ENCODE results near the gene PRAC1. TPM values are rescaled to one million over a fixed set of nuclear protein-coding genes. Genes with fewer than 3 reads are reported as not detected.

PRAC1 gene
- total RNA-seq, 3 donors from 2014 or later (not counting 1 experiment from before 2014, with no cell fraction given), result not detected

GRCh38 chr17:48767263-48767774, 45.0 kb upstream of the PRAC1 start:
- peaks cover 2% of the 10 kb centered on the region for H3K27me3 ChIP-seq (ENCODE audit: control insufficient read depth, insufficient read depth, low read length)
- no peak overlapping the region for H3K27ac ChIP-seq (ENCODE audit: low read length)
- Mint-ChIP-seq H3K36me3 (no peaks in the 10 kb centered on the region), H3K27me3 (ENCODE audit: low read depth in 2 of 2) (peaks cover 19 to 28% of the 10 kb centered on the region in 2 donors), H3K4me3 (no peak overlapping the region), H3K4me1 (peaks cover 0 to 4% of the 10 kb centered on the region in 2 donors), H3K27ac (no peak overlapping the region), H3K9me3 (no peaks in the 10 kb centered on the region)
- TF ChIP-seq CTCF (IDR thresholded peaks at IDR 0.05), result no peak
- no peaks in the 10 kb centered on the region for H3K9me3 ChIP-seq (ENCODE audit: control insufficient read depth, insufficient read depth, low read length)
- WGBS (ENCODE audit: insufficient coverage), result 82% methylated on average over 4 of the region's 4 CpGs
- intact Hi-C loops (cut with micrococcal nuclease), result no loop called here
- no peaks in the 10 kb centered on the region for H3K4me1 ChIP-seq (ENCODE audit: control insufficient read depth, insufficient read depth, low read length)
- no peaks in the 10 kb centered on the region for H3K36me3 ChIP-seq (ENCODE audit: control insufficient read depth, insufficient read depth, low read length)
- no peak for ATAC-seq
- no peak overlapping the region for H3K4me3 ChIP-seq (ENCODE audit: low read length)
- DNase-seq, result no peak

DNA sequence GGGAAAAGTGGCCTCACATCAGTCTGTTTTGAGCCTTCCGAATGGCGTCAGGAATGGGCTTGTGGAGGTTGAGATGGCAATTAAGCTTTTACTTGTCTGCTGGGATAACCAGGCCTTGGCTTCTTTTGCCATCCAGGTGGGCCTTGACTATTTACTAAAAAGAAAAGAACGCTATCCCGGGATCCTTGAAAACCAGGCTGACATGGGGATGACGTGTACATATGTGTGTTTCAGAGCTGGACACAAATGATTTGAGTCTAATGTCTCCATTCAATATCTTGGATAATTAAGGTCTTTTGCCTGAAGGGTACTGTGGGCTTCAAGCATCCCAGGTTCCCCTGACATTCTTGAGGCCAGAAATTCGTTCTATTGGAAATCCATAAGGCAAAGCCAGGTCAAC, 38.8 kb upstream of the PRAC1 start:
- no peaks in the 10 kb centered on the region for H3K36me3 ChIP-seq (ENCODE audit: control insufficient read depth, insufficient read depth, low read length)
- no peak overlapping the region for H3K27ac ChIP-seq (ENCODE audit: low read length)
- intact Hi-C loops (cut with micrococcal nuclease), result no loop called here
- H3K9me3 Mint-ChIP-seq, result no peaks in the 10 kb centered on the region
- H3K27ac Mint-ChIP-seq, result no peak overlapping the region
- no peak overlapping the region for H3K4me3 Mint-ChIP-seq
- H3K27me3 ChIP-seq (ENCODE audit: control insufficient read depth, insufficient read depth, low read length), result peaks cover 7% of the 10 kb centered on the region
- H3K4me1 ChIP-seq (ENCODE audit: control insufficient read depth, insufficient read depth, low read length), result no peaks in the 10 kb centered on the region
- ATAC-seq (no peak), DNase-seq (no peak)
- no peaks in the 10 kb centered on the region for H3K9me3 ChIP-seq (ENCODE audit: control insufficient read depth, insufficient read depth, low read length)
- no peak overlapping the region for H3K4me3 ChIP-seq (ENCODE audit: low read length)
- WGBS (ENCODE audit: insufficient coverage), result 79% methylated on average over 6 of the region's 6 CpGs
- peaks cover 33 to 71% of the 10 kb centered on the region in 2 donors for H3K27me3 Mint-ChIP-seq (ENCODE audit: low read depth in 2 of 2)
- no peaks in the 10 kb centered on the region for H3K36me3 Mint-ChIP-seq
- TF ChIP-seq CTCF (IDR thresholded peaks at IDR 0.05), result no peak
- H3K4me1 Mint-ChIP-seq, result no peaks in the 10 kb centered on the region

DNA sequence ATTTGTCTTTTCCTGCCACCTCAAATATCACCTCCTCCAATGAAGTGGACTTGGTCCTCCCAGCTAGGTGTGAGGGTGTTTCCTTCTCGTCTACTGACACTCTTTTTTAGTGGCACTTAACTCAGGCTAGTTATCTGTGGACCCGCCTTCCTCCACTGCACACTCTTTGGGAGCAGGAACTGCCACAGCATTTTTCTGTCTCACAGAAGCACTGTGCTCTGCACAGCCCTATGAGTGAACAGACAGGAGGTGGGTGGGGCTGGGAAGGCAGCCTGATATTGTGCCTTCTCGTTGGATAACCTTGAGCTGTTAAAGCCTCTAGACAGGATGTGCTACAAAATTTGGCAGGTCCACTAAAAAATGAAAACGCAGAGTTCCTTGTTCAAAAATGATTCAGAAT, 38.1 kb upstream of the PRAC1 start:
- Histone ChIP-seq H3K9me3 (ENCODE audit: control insufficient read depth, insufficient read depth, low read length) (no peaks in the 10 kb centered on the region), H3K4me1 (ENCODE audit: control insufficient read depth, insufficient read depth, low read length) (no peaks in the 10 kb centered on the region), H3K36me3 (ENCODE audit: control insufficient read depth, insufficient read depth, low read length) (no peaks in the 10 kb centered on the region), H3K27ac (ENCODE audit: low read length) (no peak overlapping the region), H3K27me3 (ENCODE audit: control insufficient read depth, insufficient read depth, low read length) (peaks cover 12% of the 10 kb centered on the region), H3K4me3 (ENCODE audit: low read length) (no peak overlapping the region)
- Mint-ChIP-seq H3K27ac (no peak overlapping the region), H3K9me3 (no peaks in the 10 kb centered on the region), H3K36me3 (no peaks in the 10 kb centered on the region), H3K27me3 (ENCODE audit: low read depth in 2 of 2) (peaks cover 40 to 74% of the 10 kb centered on the region in 2 donors), H3K4me3 (no peak overlapping the region), H3K4me1 (no peaks in the 10 kb centered on the region)
- TF ChIP-seq CTCF (IDR thresholded peaks at IDR 0.05), result no peak
- DNase-seq, result no peak
- intact Hi-C loops (cut with micrococcal nuclease), result no loop called here
- WGBS (ENCODE audit: insufficient coverage), result 71% methylated on average over 4 of the region's 4 CpGs
- ATAC-seq, result no peak

- no peaks in the 10 kb centered on the region for H3K36me3 Mint-ChIP-seq
- no peaks in the 10 kb centered on the region for H3K9me3 Mint-ChIP-seq
- peaks cover 8% of the 10 kb centered on the region for H3K4me1 ChIP-seq (ENCODE audit: control insufficient read depth, insufficient read depth, low read length)
- intact Hi-C loops (cut with micrococcal nuclease), result loop anchor here (5.0 to 10.0 kb wide), 2 partner anchors 37 to 144 kb away; partner anchors contain the start of genes HOXB7, HOXB8, PRAC1 and PRAC2
- no peak overlapping the region for H3K4me3 ChIP-seq (ENCODE audit: low read length)
- H3K27me3 Mint-ChIP-seq (ENCODE audit: low read depth in 2 of 2), result peaks cover 47 to 75% of the 10 kb centered on the region in 2 donors
- DNase-seq (no peak), ATAC-seq (no peak)
- H3K27me3 ChIP-seq (ENCODE audit: control insufficient read depth, insufficient read depth, low read length), result peaks cover 22% of the 10 kb centered on the region
- H3K4me3 Mint-ChIP-seq, result no peak overlapping the region
- no peak overlapping the region for H3K27ac ChIP-seq (ENCODE audit: low read length)
- no peaks in the 10 kb centered on the region for H3K36me3 ChIP-seq (ENCODE audit: control insufficient read depth, insufficient read depth, low read length)
- no peak for TF ChIP-seq CTCF (IDR thresholded peaks at IDR 0.05)
- no peak overlapping the region for H3K27ac Mint-ChIP-seq
- H3K9me3 ChIP-seq (ENCODE audit: control insufficient read depth, insufficient read depth, low read length), result no peaks in the 10 kb centered on the region
- H3K4me1 Mint-ChIP-seq, result no peaks in the 10 kb centered on the region
Measured at GRCh38 chr17:48759288-48759687, 37.0 kb upstream of the PRAC1 start.
